Astrocyte (in vitro differentiated cells and primary cell): ENCODE measurements around the gene SIRT5. TPM values are rescaled to one million over a fixed set of nuclear protein-coding genes. Genes with fewer than 3 reads are reported as not detected.

ENCODE experiments used
- DNase-seq: peaks from one replicate; pipeline ENCODE4 v3.0.0-alpha.2; 2010; ENCODE audit warnings: low read depth
- FAIRE-seq: peaks from 2 replicates; lab custom pipeline; 2011; peaks lifted over from hg19 to GRCh38; lab: Jason Lieb, UNC
- H2AFZ ChIP-seq: 2 replicates; pipeline ENCODE4 v1.6.0; 2012; ENCODE audit warnings: low read depth, low read length, inconsistent platforms
- H3K27ac ChIP-seq: 2 replicates; pipeline ENCODE4 v1.5.1; 2011; ENCODE audit warnings: low read depth, low read length, inconsistent platforms
- H3K27me3 ChIP-seq: 2 replicates; pipeline ENCODE4 v1.6.0; 2011; ENCODE audit warnings: low read length, inconsistent platforms; ENCODE audit not compliant: insufficient read depth
- H3K36me3 ChIP-seq: 2 replicates; pipeline ENCODE4 v1.5.1; 2011; ENCODE audit warnings: low read length, inconsistent platforms; ENCODE audit not compliant: insufficient read depth
- H3K4me1 ChIP-seq: 2 replicates; pipeline ENCODE4 v1.5.1; 2011; ENCODE audit warnings: low read length, inconsistent platforms; ENCODE audit not compliant: insufficient read depth
- H3K4me2 ChIP-seq: 2 replicates; pipeline ENCODE4 v1.6.0; 2012; ENCODE audit warnings: low read length, inconsistent platforms
- H3K4me3 ChIP-seq: 2 replicates; pipeline ENCODE4 v1.5.1; 2011; ENCODE audit warnings: low read depth, mild to moderate bottlenecking, low read length, inconsistent platforms; ENCODE audit not compliant: insufficient read depth
- H3K79me2 ChIP-seq: 2 replicates; pipeline ENCODE4 v1.6.0; 2012; ENCODE audit warnings: mild to moderate bottlenecking, low read length, inconsistent platforms; ENCODE audit not compliant: insufficient read depth
- H3K9ac ChIP-seq: 2 replicates; pipeline ENCODE4 v1.6.0; 2012; ENCODE audit warnings: mild to moderate bottlenecking, low read length, inconsistent platforms
- H3K9me3 ChIP-seq: 2 replicates; pipeline ENCODE4 v1.5.1; 2012; ENCODE audit warnings: low read depth, mild to moderate bottlenecking, low read length, inconsistent platforms; ENCODE audit not compliant: insufficient read depth
- H4K20me1 ChIP-seq: 2 replicates; pipeline ENCODE4 v1.6.0; 2012; ENCODE audit warnings: low read length, inconsistent platforms; ENCODE audit not compliant: insufficient read depth
- H3K27ac Mint-ChIP-seq: one replicate; pipeline ENCODE4 v1.8.0; 2021; ENCODE audit warnings: mild to moderate bottlenecking, mixed read lengths; ENCODE audit not compliant: unreplicated experiment
- H3K27me3 Mint-ChIP-seq: one replicate; pipeline ENCODE4 v1.8.0; 2021; ENCODE audit warnings: low read depth, mixed read lengths; ENCODE audit not compliant: unreplicated experiment
- H3K36me3 Mint-ChIP-seq: one replicate; pipeline ENCODE4 v1.8.0; 2021; ENCODE audit warnings: low read depth, mixed read lengths; ENCODE audit not compliant: unreplicated experiment
- H3K4me1 Mint-ChIP-seq: one replicate; pipeline ENCODE4 v1.8.0; 2021; ENCODE audit warnings: low read depth, mixed read lengths; ENCODE audit not compliant: unreplicated experiment
- H3K4me3 Mint-ChIP-seq: one replicate; pipeline ENCODE4 v1.8.0; 2021; ENCODE audit warnings: mild to moderate bottlenecking, moderate library complexity, mixed read lengths; ENCODE audit not compliant: unreplicated experiment
- H3K9me3 Mint-ChIP-seq: one replicate; pipeline ENCODE4 v1.8.0; 2021; ENCODE audit warnings: mild to moderate bottlenecking, mixed read lengths; ENCODE audit not compliant: unreplicated experiment
- EZH2 ChIP-seq: IDR thresholded peaks from 2 replicates; pipeline ENCODE4 v1.6.1; 2012; ENCODE audit warnings: mild to moderate bottlenecking, low read length, inconsistent platforms; ENCODE audit not compliant: insufficient read depth
- total RNA-seq: library from RNA; stranded (reverse); gene quantifications from 2 replicates; pipeline ENCODE4 v1.2.1, GENCODE V29; 2021
- TF ChIP-seq, protein P1 (sequence below): IDR thresholded peaks from 2 replicates; pipeline ENCODE4 v1.5.1; 2011; ENCODE audit warnings: low read depth, mild to moderate bottlenecking, inconsistent platforms, low read length, moderate library complexity; ENCODE audit not compliant: insufficient read depth

SIRT5 gene
- total RNA-seq, 1 donor from 2014 or later: 8.6 TPM

- no peaks in the 10 kb centered on the region for H4K20me1 ChIP-seq
- H3K4me1 Mint-ChIP-seq: no peaks in the 10 kb centered on the region
- H3K4me3 ChIP-seq: no peak overlapping the region
- H3K27me3 Mint-ChIP-seq: no peaks in the 10 kb centered on the region
- no peak overlapping the region for H3K4me2 ChIP-seq
- no peak overlapping the region for H3K4me3 Mint-ChIP-seq
- peaks cover 3% of the 10 kb centered on the region for H3K27me3 ChIP-seq
- no peaks in the 10 kb centered on the region for H3K9me3 ChIP-seq
- H2AFZ ChIP-seq: no peak overlapping the region
- no peaks in the 10 kb centered on the region for H3K79me2 ChIP-seq
- H3K9me3 Mint-ChIP-seq: no peaks in the 10 kb centered on the region
- H3K36me3 Mint-ChIP-seq: no peaks in the 10 kb centered on the region
- no peak overlapping the region for H3K27ac ChIP-seq
- no peak overlapping the region for H3K9ac ChIP-seq
- FAIRE-seq (no peak), DNase-seq (no peak)
- no peaks in the 10 kb centered on the region for H3K4me1 ChIP-seq
- TF ChIP-seq, protein P1, sequence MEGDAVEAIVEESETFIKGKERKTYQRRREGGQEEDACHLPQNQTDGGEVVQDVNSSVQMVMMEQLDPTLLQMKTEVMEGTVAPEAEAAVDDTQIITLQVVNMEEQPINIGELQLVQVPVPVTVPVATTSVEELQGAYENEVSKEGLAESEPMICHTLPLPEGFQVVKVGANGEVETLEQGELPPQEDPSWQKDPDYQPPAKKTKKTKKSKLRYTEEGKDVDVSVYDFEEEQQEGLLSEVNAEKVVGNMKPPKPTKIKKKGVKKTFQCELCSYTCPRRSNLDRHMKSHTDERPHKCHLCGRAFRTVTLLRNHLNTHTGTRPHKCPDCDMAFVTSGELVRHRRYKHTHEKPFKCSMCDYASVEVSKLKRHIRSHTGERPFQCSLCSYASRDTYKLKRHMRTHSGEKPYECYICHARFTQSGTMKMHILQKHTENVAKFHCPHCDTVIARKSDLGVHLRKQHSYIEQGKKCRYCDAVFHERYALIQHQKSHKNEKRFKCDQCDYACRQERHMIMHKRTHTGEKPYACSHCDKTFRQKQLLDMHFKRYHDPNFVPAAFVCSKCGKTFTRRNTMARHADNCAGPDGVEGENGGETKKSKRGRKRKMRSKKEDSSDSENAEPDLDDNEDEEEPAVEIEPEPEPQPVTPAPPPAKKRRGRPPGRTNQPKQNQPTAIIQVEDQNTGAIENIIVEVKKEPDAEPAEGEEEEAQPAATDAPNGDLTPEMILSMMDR: no peak
- no peak for TF ChIP-seq EZH2
- H3K36me3 ChIP-seq: no peaks in the 10 kb centered on the region
- H3K27ac Mint-ChIP-seq: no peak overlapping the region
Measured at GRCh38 chr6:13560651-13561044, 13.8 kb upstream of the SIRT5 start.

GRCh38 chr6:13561624-13562267 is 12.7 kb upstream of the SIRT5 start:
- H3K9ac ChIP-seq: no peak overlapping the region
- H3K36me3 ChIP-seq: no peaks in the 10 kb centered on the region
- Mint-ChIP-seq H3K27ac (no peak overlapping the region), H3K36me3 (no peaks in the 10 kb centered on the region), H3K27me3 (peaks cover 2% of the 10 kb centered on the region), H3K4me3 (no peak overlapping the region), H3K4me1 (no peaks in the 10 kb centered on the region), H3K9me3 (no peaks in the 10 kb centered on the region)
- no peak overlapping the region for H3K4me2 ChIP-seq
- H3K4me3 ChIP-seq: no peak overlapping the region
- no peaks in the 10 kb centered on the region for H3K79me2 ChIP-seq
- H3K27ac ChIP-seq: no peak overlapping the region
- TF ChIP-seq, protein P1: no peak
- TF ChIP-seq EZH2: no peak
- H4K20me1 ChIP-seq: no peaks in the 10 kb centered on the region
- no peak for FAIRE-seq
- peaks cover 3% of the 10 kb centered on the region for H3K27me3 ChIP-seq
- no peaks in the 10 kb centered on the region for H3K9me3 ChIP-seq
- H2AFZ ChIP-seq: no peak overlapping the region
- no peak for DNase-seq
- H3K4me1 ChIP-seq: no peaks in the 10 kb centered on the region

- Histone ChIP-seq H3K4me3 (no peak overlapping the region), H4K20me1 (no peaks in the 10 kb centered on the region), H3K4me2 (no peak overlapping the region), H3K27ac (no peak overlapping the region), H3K36me3 (no peaks in the 10 kb centered on the region), H2AFZ (no peak overlapping the region), H3K9ac (no peak overlapping the region), H3K9me3 (no peaks in the 10 kb centered on the region), H3K79me2 (no peaks in the 10 kb centered on the region), H3K4me1 (no peaks in the 10 kb centered on the region), H3K27me3 (peaks cover 3% of the 10 kb centered on the region)
- Mint-ChIP-seq H3K9me3 (no peaks in the 10 kb centered on the region), H3K4me3 (no peak overlapping the region), H3K27me3 (peaks cover 3% of the 10 kb centered on the region), H3K27ac (no peak overlapping the region), H3K36me3 (no peaks in the 10 kb centered on the region), H3K4me1 (no peaks in the 10 kb centered on the region)
- no peak for DNase-seq
- no peak for FAIRE-seq
- no peak for TF ChIP-seq EZH2
- TF ChIP-seq, protein P1: no peak
Measured at GRCh38 chr6:13563009-13563408, 11.4 kb upstream of the SIRT5 start.
